Fibroblast of mammary gland (primary cell): ENCODE data around the gene OR8H3.

ENCODE experiments used
- DNase-seq: peaks from one replicate; pipeline ENCODE4 v3.0.0-alpha.2; 2010; ENCODE audit warnings: low read depth
- H3K4me3 ChIP-seq: 2 replicates; pipeline ENCODE4 v1.5.1; 2011; ENCODE audit warnings: low read depth, mild to moderate bottlenecking, low read length, moderate library complexity; ENCODE audit not compliant: control insufficient read depth
- TF ChIP-seq, protein P1 (sequence below): conservative IDR thresholded peaks from 2 replicates; pipeline ENCODE4 v1.5.1; 2011; ENCODE audit warnings: low read depth, low read length, inconsistent platforms; ENCODE audit not compliant: control insufficient read depth, insufficient read depth

OR8H3 gene

DNA sequence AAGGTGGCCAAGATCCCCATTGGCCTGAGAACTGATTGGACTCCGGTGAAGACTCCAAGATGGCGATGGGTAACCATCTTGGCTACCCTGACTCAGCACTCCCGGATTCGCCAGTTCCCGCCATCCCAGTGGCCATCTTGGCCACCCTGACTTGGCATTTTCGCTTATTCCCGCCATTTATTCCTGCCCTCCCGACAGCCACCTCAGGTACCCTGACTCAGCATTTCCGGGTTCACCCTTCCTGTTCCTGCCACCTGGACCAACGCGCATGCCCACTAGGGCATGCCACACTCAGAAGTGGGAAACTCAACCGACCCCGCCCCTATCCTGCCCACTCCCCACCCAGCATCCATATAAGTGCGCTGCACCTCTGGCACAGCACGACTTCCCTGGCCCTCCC lies 30.2 kb downstream of the OR8H3 start:
- TF ChIP-seq, protein P1, sequence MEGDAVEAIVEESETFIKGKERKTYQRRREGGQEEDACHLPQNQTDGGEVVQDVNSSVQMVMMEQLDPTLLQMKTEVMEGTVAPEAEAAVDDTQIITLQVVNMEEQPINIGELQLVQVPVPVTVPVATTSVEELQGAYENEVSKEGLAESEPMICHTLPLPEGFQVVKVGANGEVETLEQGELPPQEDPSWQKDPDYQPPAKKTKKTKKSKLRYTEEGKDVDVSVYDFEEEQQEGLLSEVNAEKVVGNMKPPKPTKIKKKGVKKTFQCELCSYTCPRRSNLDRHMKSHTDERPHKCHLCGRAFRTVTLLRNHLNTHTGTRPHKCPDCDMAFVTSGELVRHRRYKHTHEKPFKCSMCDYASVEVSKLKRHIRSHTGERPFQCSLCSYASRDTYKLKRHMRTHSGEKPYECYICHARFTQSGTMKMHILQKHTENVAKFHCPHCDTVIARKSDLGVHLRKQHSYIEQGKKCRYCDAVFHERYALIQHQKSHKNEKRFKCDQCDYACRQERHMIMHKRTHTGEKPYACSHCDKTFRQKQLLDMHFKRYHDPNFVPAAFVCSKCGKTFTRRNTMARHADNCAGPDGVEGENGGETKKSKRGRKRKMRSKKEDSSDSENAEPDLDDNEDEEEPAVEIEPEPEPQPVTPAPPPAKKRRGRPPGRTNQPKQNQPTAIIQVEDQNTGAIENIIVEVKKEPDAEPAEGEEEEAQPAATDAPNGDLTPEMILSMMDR: no peak
- no peak for DNase-seq
- H3K4me3 ChIP-seq: no peak overlapping the region

DNA sequence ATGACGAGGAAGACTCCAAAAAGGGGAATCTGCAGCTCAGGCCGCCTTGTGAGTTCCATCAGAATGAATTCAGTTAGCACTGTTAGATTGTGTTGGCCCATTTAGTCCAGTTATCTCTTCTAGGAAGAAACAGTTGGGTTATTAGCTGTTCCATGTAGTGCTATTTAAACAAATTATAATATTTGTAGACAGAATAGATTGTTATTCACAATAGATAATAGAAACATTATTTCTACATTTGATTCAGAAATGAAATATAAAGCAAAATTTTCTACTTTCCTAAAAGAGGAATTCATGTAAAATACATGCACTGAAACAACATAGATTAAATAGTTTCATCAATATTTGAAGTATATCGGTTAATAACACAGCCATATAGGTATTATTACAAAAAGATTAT lies 38.0 kb downstream of the OR8H3 start, which contains the start of gene OR8K5:
OR8K5 (minus strand) TSS at position 101 of the 400 bp plus-strand sequence; CDS start at position 101, 0 bp downstream.
- no peak within 1 kb of the TSS for H3K4me3 ChIP-seq
- TF ChIP-seq, protein P1: no peak
- DNase-seq: no peak

DNA sequence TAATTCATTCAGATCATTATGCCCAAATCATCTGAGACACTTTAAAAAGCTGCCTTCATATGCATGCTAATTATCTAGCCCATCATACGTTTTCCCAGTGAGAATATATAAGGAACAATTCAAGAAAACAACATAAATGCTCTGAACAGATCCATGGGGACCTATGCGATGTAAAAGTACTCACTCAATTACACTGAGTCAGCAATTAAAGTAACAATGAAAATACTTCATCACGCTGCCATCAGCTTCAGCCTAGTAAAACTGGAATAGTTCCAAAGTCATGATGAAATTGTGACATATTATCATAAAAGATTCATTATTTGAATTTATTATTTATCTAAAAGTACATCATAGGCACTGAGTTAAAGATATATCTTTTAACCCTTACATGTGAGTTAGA lies 41.6 kb downstream of the OR8H3 start:
- TF ChIP-seq, protein P1: no peak
- no peak overlapping the region for H3K4me3 ChIP-seq
- no peak for DNase-seq

DNA sequence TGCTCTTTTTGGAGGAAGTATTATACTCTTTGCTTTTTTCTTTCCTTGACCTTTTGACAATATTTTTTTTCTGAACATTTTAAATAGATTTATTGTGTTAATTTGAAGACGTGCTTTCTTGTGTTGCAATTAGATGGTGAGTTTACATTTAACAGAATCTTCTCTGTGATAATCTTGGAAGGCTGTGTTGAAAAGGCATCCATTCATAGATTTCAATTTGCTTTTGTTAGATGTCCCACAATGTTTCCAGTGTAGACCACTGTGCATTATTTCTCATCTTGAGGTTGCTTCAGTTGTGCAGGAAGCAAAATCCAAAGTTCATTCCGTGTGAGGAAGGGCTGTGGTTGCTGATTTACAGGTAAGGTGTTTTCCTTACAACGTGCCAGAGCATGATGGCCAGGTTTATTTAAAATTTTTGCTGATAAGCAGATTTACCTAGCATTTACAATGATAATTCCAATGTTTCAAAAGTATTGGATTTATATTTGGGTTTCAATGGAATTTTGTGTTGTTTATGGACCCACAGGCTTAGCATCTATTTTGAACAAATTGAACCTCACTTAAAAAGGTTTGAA lies 50.2 kb downstream of the OR8H3 start:
- DNase-seq: no peak
- no peak overlapping the region for H3K4me3 ChIP-seq
- TF ChIP-seq, protein P1: no peak
